GM18870 (cell line): ENCODE results near the gene METTL14.
"Not testable (repeated sequence)": the region's sequence is repeated elsewhere in the genome, so short reads cannot be mapped to it uniquely, and the experiment has no call there.

ENCODE experiments used
- ATAC-seq: cut with Tn5 transposase; IDR thresholded peaks from one replicate; pipeline ENCODE4 v1.9.1; 2021; ENCODE audit warnings: moderate library complexity; ENCODE audit not compliant: unreplicated experiment

Gene METTL14

GRCh38 chr4:118684873-118685811 is at the start of gene METTL14:
METTL14 (plus strand) TSS chr4:118685392; CDS start chr4:118685535, 143 bp downstream.
- ATAC-seq: peak; percentile 98

- ATAC-seq: not testable (repeated sequence)
Measured at GRCh38 chr4:118636126-118636525, 49.1 kb upstream of the METTL14 start.

GRCh38 chr4:118664665-118665064 is 20.5 kb upstream of the METTL14 start:
- ATAC-seq: not testable (repeated sequence)

GRCh38 chr4:118669220-118669619 is 16.0 kb upstream of the METTL14 start:
- not testable (repeated sequence) for ATAC-seq

- not testable (repeated sequence) for ATAC-seq
Measured at GRCh38 chr4:118670968-118671367, 14.2 kb upstream of the METTL14 start.

- ATAC-seq: no peak
Measured at GRCh38 chr4:118676128-118676527, 9.1 kb upstream of the METTL14 start.

GRCh38 chr4:118680808-118681207 is 4.4 kb upstream of the METTL14 start:
- ATAC-seq: no peak

GRCh38 chr4:118682928-118683327 is 2.3 kb upstream of the METTL14 start:
- ATAC-seq: no peak

GRCh38 chr4:118683513-118683912 is 1.7 kb upstream of the METTL14 start:
- no peak for ATAC-seq

GRCh38 chr4:118703118-118703517 is 17.9 kb downstream of the METTL14 start:
- no peak for ATAC-seq

- no peak for ATAC-seq
Measured at GRCh38 chr4:118711052-118711451, 25.9 kb downstream of the METTL14 start.

GRCh38 chr4:118712872-118713271 is 27.7 kb downstream of the METTL14 start:
- ATAC-seq: peak; percentile 59

- no peak for ATAC-seq
Measured at GRCh38 chr4:118714682-118715081, 29.5 kb downstream of the METTL14 start.

- ATAC-seq: no peak
Measured at GRCh38 chr4:118716304-118716703, 31.1 kb downstream of the METTL14 start.

- no peak for ATAC-seq
Measured at GRCh38 chr4:118718511-118719170, 33.4 kb downstream of the METTL14 start.

GRCh38 chr4:118721752-118722151 is 36.6 kb downstream of the METTL14 start:
- no peak for ATAC-seq

GRCh38 chr4:118723369-118723768 is 38.2 kb downstream of the METTL14 start:
- ATAC-seq: no peak

- no peak for ATAC-seq
Measured at GRCh38 chr4:118727360-118727759, 42.2 kb downstream of the METTL14 start.

- no peak for ATAC-seq
Measured at GRCh38 chr4:118729287-118730286, 44.4 kb downstream of the METTL14 start.

GRCh38 chr4:118730683-118731082 is 45.5 kb downstream of the METTL14 start:
- no peak for ATAC-seq
